Endodermal cell (in vitro differentiated cells): ENCODE data around the gene IFI44L. TPM values are rescaled to one million over a fixed set of nuclear protein-coding genes. Genes with fewer than 3 reads are reported as not detected.

Source experiments
- DNase-seq: peaks from one replicate; pipeline ENCODE4 v3.0.0-alpha.2; 2017
- H3K27ac ChIP-seq: 2 replicates; pipeline ENCODE4 v1.5.1; 2013; ENCODE audit warnings: mild to moderate bottlenecking, low read depth, low read length, moderate library complexity
- H3K27me3 ChIP-seq: 2 replicates; pipeline ENCODE4 v1.6.1; 2013; ENCODE audit warnings: mild to moderate bottlenecking, low read length, moderate library complexity; ENCODE audit not compliant: insufficient read depth, control insufficient read depth, poor library complexity, severe bottlenecking
- H3K36me3 ChIP-seq: 2 replicates; pipeline ENCODE4 v1.7.0; 2013; ENCODE audit warnings: mild to moderate bottlenecking, low read length, moderate library complexity; ENCODE audit not compliant: control insufficient read depth, insufficient read depth
- H3K4me1 ChIP-seq: one replicate; pipeline ENCODE4 v1.7.0; 2013; ENCODE audit warnings: low read length; ENCODE audit not compliant: control insufficient read depth, insufficient read depth
- H3K4me3 ChIP-seq: 2 replicates; pipeline ENCODE4 v1.5.1; 2013; ENCODE audit warnings: mild to moderate bottlenecking, low read length, moderate library complexity
- H3K9ac ChIP-seq: 2 replicates; pipeline ENCODE4 v1.6.1; 2013; ENCODE audit warnings: mild to moderate bottlenecking, low read length, moderate library complexity; ENCODE audit not compliant: poor library complexity, severe bottlenecking; ENCODE audit errors: extremely low read depth
- H3K9me3 ChIP-seq: 2 replicates; pipeline ENCODE4 v1.6.1; 2013; ENCODE audit warnings: mild to moderate bottlenecking, low read length, moderate library complexity; ENCODE audit not compliant: control insufficient read depth
- H3K27ac Mint-ChIP-seq: 2 replicates; pipeline ENCODE4 v1.8.0; 2020; ENCODE audit warnings: mixed read lengths
- H3K27me3 Mint-ChIP-seq: 2 replicates; pipeline ENCODE4 v1.8.0; 2021; ENCODE audit warnings: mild to moderate bottlenecking, mixed read lengths; ENCODE audit not compliant: insufficient read depth
- H3K36me3 Mint-ChIP-seq: 2 replicates; pipeline ENCODE4 v1.8.0; 2020; ENCODE audit warnings: low read depth, mixed read lengths
- H3K4me1 Mint-ChIP-seq: 2 replicates; pipeline ENCODE4 v1.8.0; 2020; ENCODE audit warnings: mixed read lengths
- H3K4me3 Mint-ChIP-seq: 2 replicates; pipeline ENCODE4 v1.8.0; 2020; ENCODE audit warnings: mild to moderate bottlenecking, moderate library complexity, mixed read lengths
- H3K9me3 Mint-ChIP-seq: 2 replicates; pipeline ENCODE4 v1.8.0; 2020; ENCODE audit warnings: mild to moderate bottlenecking, mixed read lengths
- WGBS, 2 experiments: methylation state at CpG; one replicate each; pipeline versions ENCODE4 v1.1.5 to v1.1.7; 2013; ENCODE audit warnings: missing lambda C conversion rate in 2 of 2, mixed read lengths in 1 of 2; ENCODE audit not compliant: insufficient coverage in 1 of 2, insufficient read length in 1 of 2; 5-methylcytosine and 5-hydroxymethylcytosine counted together
- total RNA-seq, 2 donors: library from RNA; stranded (reverse); fragmentation: NEBNext Ultra II Directional in 1 of 2; extraction: Animal tissue kit (Norgen Biotek cat#: 25700) in 1 of 2; gene quantifications; 2 replicates in 1 of 2; 3 replicates in 1 of 2; pipeline ENCODE4 v1.2.1, GENCODE V29; 2021
- TF ChIP-seq, protein P1 (sequence below): fragments of 200-600 bp; sonication (generic); conservative IDR thresholded peaks from 2 replicates; pipeline ENCODE4 v1.5.0; 2021; ENCODE audit warnings: antibody characterized with exemption, mild to moderate bottlenecking

IFI44L gene
- total RNA-seq, 2 donors from 2014 or later = not detected

DNA sequence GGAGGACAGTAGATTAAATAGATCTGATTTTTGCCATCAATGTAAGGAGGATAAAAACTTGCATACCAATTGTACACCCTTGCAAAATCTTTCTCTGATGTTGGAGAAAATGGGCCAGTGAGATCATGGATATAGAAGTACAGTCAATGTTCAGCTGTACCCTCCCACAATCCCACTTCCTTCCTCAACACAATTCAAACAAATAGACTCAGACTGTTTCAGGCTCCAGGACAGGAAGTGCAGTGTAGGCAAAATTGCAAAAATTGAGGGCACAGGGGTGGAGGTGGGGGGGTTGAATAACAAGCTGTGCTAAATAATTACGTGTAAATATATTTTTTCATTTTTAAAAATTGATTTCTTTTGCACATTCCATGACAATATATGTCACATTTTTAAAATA, 25.5 kb downstream of the IFI44L start:
- Mint-ChIP-seq H3K4me3 (no peak overlapping the region), H3K9me3 (peaks cover 25% of the 10 kb centered on the region), H3K27ac (no peak overlapping the region), H3K36me3 (no peaks in the 10 kb centered on the region), H3K27me3 (no peaks in the 10 kb centered on the region), H3K4me1 (no peaks in the 10 kb centered on the region)
- WGBS, 2 experiments = no CpG with 5 or more reads among the region's 1 CpG
- peaks cover 5% of the 10 kb centered on the region for H3K9me3 ChIP-seq
- no peaks in the 10 kb centered on the region for H3K4me1 ChIP-seq
- H3K27me3 ChIP-seq = no peaks in the 10 kb centered on the region
- DNase-seq = no peak
- no peak overlapping the region for H3K4me3 ChIP-seq
- no peak overlapping the region for H3K27ac ChIP-seq
- TF ChIP-seq, protein P1, sequence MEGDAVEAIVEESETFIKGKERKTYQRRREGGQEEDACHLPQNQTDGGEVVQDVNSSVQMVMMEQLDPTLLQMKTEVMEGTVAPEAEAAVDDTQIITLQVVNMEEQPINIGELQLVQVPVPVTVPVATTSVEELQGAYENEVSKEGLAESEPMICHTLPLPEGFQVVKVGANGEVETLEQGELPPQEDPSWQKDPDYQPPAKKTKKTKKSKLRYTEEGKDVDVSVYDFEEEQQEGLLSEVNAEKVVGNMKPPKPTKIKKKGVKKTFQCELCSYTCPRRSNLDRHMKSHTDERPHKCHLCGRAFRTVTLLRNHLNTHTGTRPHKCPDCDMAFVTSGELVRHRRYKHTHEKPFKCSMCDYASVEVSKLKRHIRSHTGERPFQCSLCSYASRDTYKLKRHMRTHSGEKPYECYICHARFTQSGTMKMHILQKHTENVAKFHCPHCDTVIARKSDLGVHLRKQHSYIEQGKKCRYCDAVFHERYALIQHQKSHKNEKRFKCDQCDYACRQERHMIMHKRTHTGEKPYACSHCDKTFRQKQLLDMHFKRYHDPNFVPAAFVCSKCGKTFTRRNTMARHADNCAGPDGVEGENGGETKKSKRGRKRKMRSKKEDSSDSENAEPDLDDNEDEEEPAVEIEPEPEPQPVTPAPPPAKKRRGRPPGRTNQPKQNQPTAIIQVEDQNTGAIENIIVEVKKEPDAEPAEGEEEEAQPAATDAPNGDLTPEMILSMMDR = no peak
- H3K36me3 ChIP-seq = no peaks in the 10 kb centered on the region
- no peak overlapping the region for H3K9ac ChIP-seq

DNA sequence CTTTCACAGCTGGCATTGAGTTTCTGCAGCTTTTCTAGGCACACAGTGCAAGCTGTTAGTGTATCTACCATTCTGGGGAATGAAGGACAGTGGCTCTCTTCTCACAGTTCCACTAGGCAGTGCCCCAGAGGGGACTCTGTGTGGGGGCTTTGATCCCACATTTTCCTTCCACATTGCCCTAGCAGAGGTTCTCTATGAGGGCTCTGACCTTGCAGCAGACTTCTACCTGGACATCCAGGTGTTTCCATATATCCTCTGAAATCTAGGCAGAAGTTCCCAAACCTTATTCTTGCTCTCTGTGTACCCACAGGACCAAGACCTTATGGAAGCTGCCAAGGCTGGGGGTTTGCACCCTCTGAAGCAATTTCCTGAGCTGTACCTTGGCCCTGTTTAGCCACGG, 27.0 kb downstream of the IFI44L start:
- no peak overlapping the region for H3K27ac Mint-ChIP-seq
- H3K27me3 Mint-ChIP-seq = peaks cover 2% of the 10 kb centered on the region
- H3K4me3 Mint-ChIP-seq = no peak overlapping the region
- no peaks in the 10 kb centered on the region for H3K4me1 Mint-ChIP-seq
- 83 to 87% methylated on average over 1 of the region's 1 CpG for WGBS, 2 experiments
- Histone ChIP-seq H3K4me3 (no peak overlapping the region), H3K9me3 (peaks cover 5% of the 10 kb centered on the region), H3K27ac (no peak overlapping the region), H3K9ac (no peak overlapping the region), H3K4me1 (no peaks in the 10 kb centered on the region), H3K36me3 (no peaks in the 10 kb centered on the region), H3K27me3 (no peaks in the 10 kb centered on the region)
- peaks cover 25% of the 10 kb centered on the region for H3K9me3 Mint-ChIP-seq
- TF ChIP-seq, protein P1 = no peak
- no peaks in the 10 kb centered on the region for H3K36me3 Mint-ChIP-seq
- DNase-seq = no peak

DNA sequence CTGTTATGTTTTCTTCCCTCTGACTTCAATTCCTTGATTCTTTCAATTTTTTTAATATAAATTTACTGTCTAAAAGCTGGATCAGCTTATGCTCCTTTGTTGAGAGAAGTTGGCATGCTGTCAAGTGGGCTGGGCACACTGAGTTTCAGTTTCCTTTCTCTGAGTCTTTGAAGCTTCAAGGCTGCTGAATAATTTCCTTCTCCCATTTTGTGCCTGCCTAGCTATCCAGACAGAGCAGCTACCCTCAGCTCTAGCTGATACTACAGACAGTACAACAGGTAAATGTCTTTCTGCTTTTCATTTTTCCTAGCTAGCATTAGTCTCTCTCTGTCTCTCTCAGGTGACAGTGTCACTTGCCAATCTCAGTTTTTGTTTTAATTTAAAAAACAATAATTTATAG, 29.4 kb downstream of the IFI44L start, which contains the start of gene IFI44:
IFI44 (plus strand) TSS at position 204 of the 400 bp plus-strand sequence. CDS start 365 bp downstream, outside the sequence.
- Mint-ChIP-seq H3K27me3 (peaks cover 8% of the 10 kb centered on the region), H3K36me3 (no peaks in the 10 kb centered on the region), H3K4me3 (no peak within 1 kb of the TSS), H3K9me3 (peaks cover 20% of the 10 kb centered on the region), H3K27ac (no peak within 1 kb of the TSS), H3K4me1 (no peaks in the 10 kb centered on the region)
- Histone ChIP-seq H3K27me3 (peaks cover under 1% of the 10 kb centered on the region), H3K4me3 (no peak within 1 kb of the TSS), H3K9me3 (no peaks in the 10 kb centered on the region), H3K4me1 (no peaks in the 10 kb centered on the region), H3K9ac (no peak within 1 kb of the TSS), H3K36me3 (no peaks in the 10 kb centered on the region), H3K27ac (no peak within 1 kb of the TSS)
- no peak for DNase-seq
- TF ChIP-seq, protein P1 = no peak
